ENCODE data around the gene QRICH1. TPM values are rescaled to one million over a fixed set of nuclear protein-coding genes. Genes with fewer than 3 reads are reported as not detected.

Gene QRICH1
- total and polyA plus RNA-seq, 10 of the 15 experiments (the other 5 are each of a cell fraction or from before 2014, with no cell fraction given), result 22.2 to 116 (median 81.4) TPM

DNA sequence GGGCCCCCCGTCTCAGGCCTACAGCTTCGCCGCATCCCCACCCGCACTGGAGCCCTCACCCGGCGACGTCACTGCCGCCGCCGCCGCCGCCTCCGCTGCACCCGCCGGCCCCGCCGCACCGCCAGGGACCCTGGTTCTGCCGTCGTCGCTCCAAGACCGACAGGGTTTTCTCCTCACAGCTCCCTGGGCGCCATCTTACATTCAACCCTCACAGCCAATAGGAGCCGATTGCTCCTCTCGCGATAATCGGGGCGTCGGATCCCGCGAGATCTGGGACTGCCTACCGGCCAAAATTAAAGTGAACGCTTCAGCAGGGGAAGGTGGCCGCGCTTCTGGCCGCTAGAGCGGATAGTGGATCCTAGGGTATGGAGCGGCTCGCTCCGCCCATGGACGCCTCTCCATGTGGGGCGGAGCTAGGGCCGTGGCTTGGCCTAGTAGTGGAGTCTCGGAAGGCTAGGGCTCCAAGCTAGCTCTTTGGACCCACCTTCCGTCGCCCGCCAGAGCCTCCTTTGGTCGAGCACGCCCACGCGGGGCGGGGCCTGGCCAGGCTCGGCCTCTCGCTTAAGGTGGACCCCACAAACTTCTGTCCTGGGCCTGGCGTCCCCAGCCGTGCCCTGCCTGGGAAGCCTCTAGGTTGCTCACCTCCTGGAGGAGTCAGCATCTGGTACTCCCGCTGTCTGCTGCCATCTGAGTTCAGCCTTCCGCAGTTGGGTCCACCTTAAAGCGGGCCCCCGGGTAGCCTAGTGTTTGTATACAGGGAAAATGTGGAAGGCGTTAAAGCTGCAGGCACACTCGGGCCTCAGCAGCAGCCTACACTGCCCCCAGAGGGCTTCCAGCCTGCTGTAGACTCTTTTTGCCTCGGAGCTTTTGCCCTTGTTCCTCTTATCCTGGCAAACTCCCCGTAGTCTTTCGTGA is at the start of gene QRICH1 (continued):
- TF ChIP-seq, protein P1, sequence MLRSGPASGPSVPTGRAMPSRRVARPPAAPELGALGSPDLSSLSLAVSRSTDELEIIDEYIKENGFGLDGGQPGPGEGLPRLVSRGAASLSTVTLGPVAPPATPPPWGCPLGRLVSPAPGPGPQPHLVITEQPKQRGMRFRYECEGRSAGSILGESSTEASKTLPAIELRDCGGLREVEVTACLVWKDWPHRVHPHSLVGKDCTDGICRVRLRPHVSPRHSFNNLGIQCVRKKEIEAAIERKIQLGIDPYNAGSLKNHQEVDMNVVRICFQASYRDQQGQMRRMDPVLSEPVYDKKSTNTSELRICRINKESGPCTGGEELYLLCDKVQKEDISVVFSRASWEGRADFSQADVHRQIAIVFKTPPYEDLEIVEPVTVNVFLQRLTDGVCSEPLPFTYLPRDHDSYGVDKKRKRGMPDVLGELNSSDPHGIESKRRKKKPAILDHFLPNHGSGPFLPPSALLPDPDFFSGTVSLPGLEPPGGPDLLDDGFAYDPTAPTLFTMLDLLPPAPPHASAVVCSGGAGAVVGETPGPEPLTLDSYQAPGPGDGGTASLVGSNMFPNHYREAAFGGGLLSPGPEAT (IDR thresholded peaks at IDR 0.05; ENCODE audit: low read depth), result peak; percentile 100
- TF ChIP-seq RAD21 (IDR thresholded peaks at IDR 0.05; ENCODE audit: insufficient read depth, low read depth, low read length) (peak; percentile 47), PML (IDR thresholded peaks at IDR 0.05; ENCODE audit: low read length) (0 out of 2 replicates have a peak, but pooled peaks have one; percentile 46), NFYA (IDR thresholded peaks at IDR 0.05; ENCODE audit: borderline replicate concordance, low read depth, low read length) (no peak), ZNF384 (IDR thresholded peaks at IDR 0.05; ENCODE audit: borderline replicate concordance, low read depth, low read length) (no peak), ZZZ3 (IDR thresholded peaks at IDR 0.05; ENCODE audit: control insufficient read depth, insufficient read length, low read depth) (no peak), BACH1 (IDR thresholded peaks at IDR 0.05; ENCODE audit: borderline replicate concordance) (peak; percentile 78), SREBF2 (IDR thresholded peaks at IDR 0.05; ENCODE audit: low read length) (no peak), SRF (IDR thresholded peaks at IDR 0.05; ENCODE audit: low read depth in 2 of 2, low read length in 2 of 2) (0 out of 4 replicates have a peak, but pooled peaks of 1 of the 2 experiments have one; percentile 32), TCF12 (IDR thresholded peaks at IDR 0.05; ENCODE audit: low read depth, low read length) (peak; percentile 15; the same call in 1 of the 2 replicates), IRF4 (IDR thresholded peaks at IDR 0.05; ENCODE audit: low read depth, low read length) (0 out of 2 replicates have a peak, but pooled peaks have one; percentile 5), SP1 (IDR thresholded peaks at IDR 0.05; ENCODE audit: low read depth, low read length) (peak; percentile 80), POLR2AphosphoS5 (IDR thresholded peaks at IDR 0.05; ENCODE audit: low read length) (peak; percentile 78), BMI1 (IDR thresholded peaks at IDR 0.05; ENCODE audit: borderline replicate concordance) (no peak)
- TF ChIP-seq, protein P2, sequence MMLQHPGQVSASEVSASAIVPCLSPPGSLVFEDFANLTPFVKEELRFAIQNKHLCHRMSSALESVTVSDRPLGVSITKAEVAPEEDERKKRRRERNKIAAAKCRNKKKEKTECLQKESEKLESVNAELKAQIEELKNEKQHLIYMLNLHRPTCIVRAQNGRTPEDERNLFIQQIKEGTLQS (IDR thresholded peaks at IDR 0.05; ENCODE audit: borderline replicate concordance, extremely low read depth, low read depth, low read length), result no peak
- TF ChIP-seq, protein P3, sequence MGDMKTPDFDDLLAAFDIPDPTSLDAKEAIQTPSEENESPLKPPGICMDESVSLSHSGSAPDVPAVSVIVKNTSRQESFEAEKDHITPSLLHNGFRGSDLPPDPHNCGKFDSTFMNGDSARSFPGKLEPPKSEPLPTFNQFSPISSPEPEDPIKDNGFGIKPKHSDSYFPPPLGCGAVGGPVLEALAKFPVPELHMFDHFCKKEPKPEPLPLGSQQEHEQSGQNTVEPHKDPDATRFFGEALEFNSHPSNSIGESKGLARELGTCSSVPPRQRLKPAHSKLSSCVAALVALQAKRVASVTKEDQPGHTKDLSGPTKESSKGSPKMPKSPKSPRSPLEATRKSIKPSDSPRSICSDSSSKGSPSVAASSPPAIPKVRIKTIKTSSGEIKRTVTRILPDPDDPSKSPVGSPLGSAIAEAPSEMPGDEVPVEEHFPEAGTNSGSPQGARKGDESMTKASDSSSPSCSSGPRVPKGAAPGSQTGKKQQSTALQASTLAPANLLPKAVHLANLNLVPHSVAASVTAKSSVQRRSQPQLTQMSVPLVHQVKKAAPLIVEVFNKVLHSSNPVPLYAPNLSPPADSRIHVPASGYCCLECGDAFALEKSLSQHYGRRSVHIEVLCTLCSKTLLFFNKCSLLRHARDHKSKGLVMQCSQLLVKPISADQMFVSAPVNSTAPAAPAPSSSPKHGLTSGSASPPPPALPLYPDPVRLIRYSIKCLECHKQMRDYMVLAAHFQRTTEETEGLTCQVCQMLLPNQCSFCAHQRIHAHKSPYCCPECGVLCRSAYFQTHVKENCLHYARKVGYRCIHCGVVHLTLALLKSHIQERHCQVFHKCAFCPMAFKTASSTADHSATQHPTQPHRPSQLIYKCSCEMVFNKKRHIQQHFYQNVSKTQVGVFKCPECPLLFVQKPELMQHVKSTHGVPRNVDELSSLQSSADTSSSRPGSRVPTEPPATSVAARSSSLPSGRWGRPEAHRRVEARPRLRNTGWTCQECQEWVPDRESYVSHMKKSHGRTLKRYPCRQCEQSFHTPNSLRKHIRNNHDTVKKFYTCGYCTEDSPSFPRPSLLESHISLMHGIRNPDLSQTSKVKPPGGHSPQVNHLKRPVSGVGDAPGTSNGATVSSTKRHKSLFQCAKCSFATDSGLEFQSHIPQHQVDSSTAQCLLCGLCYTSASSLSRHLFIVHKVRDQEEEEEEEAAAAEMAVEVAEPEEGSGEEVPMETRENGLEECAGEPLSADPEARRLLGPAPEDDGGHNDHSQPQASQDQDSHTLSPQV (IDR thresholded peaks at IDR 0.05), result no peak
- TF ChIP-seq, protein P4, sequence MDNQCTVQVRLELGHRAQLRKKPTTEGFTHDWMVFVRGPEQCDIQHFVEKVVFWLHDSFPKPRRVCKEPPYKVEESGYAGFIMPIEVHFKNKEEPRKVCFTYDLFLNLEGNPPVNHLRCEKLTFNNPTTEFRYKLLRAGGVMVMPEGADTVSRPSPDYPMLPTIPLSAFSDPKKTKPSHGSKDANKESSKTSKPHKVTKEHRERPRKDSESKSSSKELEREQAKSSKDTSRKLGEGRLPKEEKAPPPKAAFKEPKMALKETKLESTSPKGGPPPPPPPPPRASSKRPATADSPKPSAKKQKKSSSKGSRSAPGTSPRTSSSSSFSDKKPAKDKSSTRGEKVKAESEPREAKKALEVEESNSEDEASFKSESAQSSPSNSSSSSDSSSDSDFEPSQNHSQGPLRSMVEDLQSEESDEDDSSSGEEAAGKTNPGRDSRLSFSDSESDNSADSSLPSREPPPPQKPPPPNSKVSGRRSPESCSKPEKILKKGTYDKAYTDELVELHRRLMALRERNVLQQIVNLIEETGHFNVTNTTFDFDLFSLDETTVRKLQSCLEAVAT (IDR thresholded peaks at IDR 0.05), result peak; percentile 80
